Astrocyte (in vitro differentiated cells and primary cell): ENCODE data around the gene IDE. TPM values are rescaled to one million over a fixed set of nuclear protein-coding genes. Genes with fewer than 3 reads are reported as not detected.

Experiments
- DNase-seq: peaks from one replicate; pipeline ENCODE4 v3.0.0-alpha.2; 2010; ENCODE audit warnings: low read depth
- FAIRE-seq: peaks from 2 replicates; lab custom pipeline; 2011; peaks lifted over from hg19 to GRCh38; lab: Jason Lieb, UNC
- H2AFZ ChIP-seq: 2 replicates; pipeline ENCODE4 v1.6.0; 2012; ENCODE audit warnings: low read depth, low read length, inconsistent platforms
- H3K27ac ChIP-seq: 2 replicates; pipeline ENCODE4 v1.5.1; 2011; ENCODE audit warnings: low read depth, low read length, inconsistent platforms
- H3K27me3 ChIP-seq: 2 replicates; pipeline ENCODE4 v1.6.0; 2011; ENCODE audit warnings: low read length, inconsistent platforms; ENCODE audit not compliant: insufficient read depth
- H3K36me3 ChIP-seq: 2 replicates; pipeline ENCODE4 v1.5.1; 2011; ENCODE audit warnings: low read length, inconsistent platforms; ENCODE audit not compliant: insufficient read depth
- H3K4me1 ChIP-seq: 2 replicates; pipeline ENCODE4 v1.5.1; 2011; ENCODE audit warnings: low read length, inconsistent platforms; ENCODE audit not compliant: insufficient read depth
- H3K4me2 ChIP-seq: 2 replicates; pipeline ENCODE4 v1.6.0; 2012; ENCODE audit warnings: low read length, inconsistent platforms
- H3K4me3 ChIP-seq: 2 replicates; pipeline ENCODE4 v1.5.1; 2011; ENCODE audit warnings: low read depth, mild to moderate bottlenecking, low read length, inconsistent platforms; ENCODE audit not compliant: insufficient read depth
- H3K79me2 ChIP-seq: 2 replicates; pipeline ENCODE4 v1.6.0; 2012; ENCODE audit warnings: mild to moderate bottlenecking, low read length, inconsistent platforms; ENCODE audit not compliant: insufficient read depth
- H3K9ac ChIP-seq: 2 replicates; pipeline ENCODE4 v1.6.0; 2012; ENCODE audit warnings: mild to moderate bottlenecking, low read length, inconsistent platforms
- H3K9me3 ChIP-seq: 2 replicates; pipeline ENCODE4 v1.5.1; 2012; ENCODE audit warnings: low read depth, mild to moderate bottlenecking, low read length, inconsistent platforms; ENCODE audit not compliant: insufficient read depth
- H4K20me1 ChIP-seq: 2 replicates; pipeline ENCODE4 v1.6.0; 2012; ENCODE audit warnings: low read length, inconsistent platforms; ENCODE audit not compliant: insufficient read depth
- H3K27ac Mint-ChIP-seq: one replicate; pipeline ENCODE4 v1.8.0; 2021; ENCODE audit warnings: mild to moderate bottlenecking, mixed read lengths; ENCODE audit not compliant: unreplicated experiment
- H3K27me3 Mint-ChIP-seq: one replicate; pipeline ENCODE4 v1.8.0; 2021; ENCODE audit warnings: low read depth, mixed read lengths; ENCODE audit not compliant: unreplicated experiment
- H3K36me3 Mint-ChIP-seq: one replicate; pipeline ENCODE4 v1.8.0; 2021; ENCODE audit warnings: low read depth, mixed read lengths; ENCODE audit not compliant: unreplicated experiment
- H3K4me1 Mint-ChIP-seq: one replicate; pipeline ENCODE4 v1.8.0; 2021; ENCODE audit warnings: low read depth, mixed read lengths; ENCODE audit not compliant: unreplicated experiment
- H3K4me3 Mint-ChIP-seq: one replicate; pipeline ENCODE4 v1.8.0; 2021; ENCODE audit warnings: mild to moderate bottlenecking, moderate library complexity, mixed read lengths; ENCODE audit not compliant: unreplicated experiment
- H3K9me3 Mint-ChIP-seq: one replicate; pipeline ENCODE4 v1.8.0; 2021; ENCODE audit warnings: mild to moderate bottlenecking, mixed read lengths; ENCODE audit not compliant: unreplicated experiment
- EZH2 ChIP-seq: IDR thresholded peaks from 2 replicates; pipeline ENCODE4 v1.6.1; 2012; ENCODE audit warnings: mild to moderate bottlenecking, low read length, inconsistent platforms; ENCODE audit not compliant: insufficient read depth
- total RNA-seq: library from RNA; stranded (reverse); gene quantifications from 2 replicates; pipeline ENCODE4 v1.2.1, GENCODE V29; 2021
- TF ChIP-seq, protein P1 (sequence below): IDR thresholded peaks from 2 replicates; pipeline ENCODE4 v1.5.1; 2011; ENCODE audit warnings: low read depth, mild to moderate bottlenecking, inconsistent platforms, low read length, moderate library complexity; ENCODE audit not compliant: insufficient read depth

The IDE gene
- total RNA-seq, 1 donor from 2014 or later, result 35.9 TPM

DNA sequence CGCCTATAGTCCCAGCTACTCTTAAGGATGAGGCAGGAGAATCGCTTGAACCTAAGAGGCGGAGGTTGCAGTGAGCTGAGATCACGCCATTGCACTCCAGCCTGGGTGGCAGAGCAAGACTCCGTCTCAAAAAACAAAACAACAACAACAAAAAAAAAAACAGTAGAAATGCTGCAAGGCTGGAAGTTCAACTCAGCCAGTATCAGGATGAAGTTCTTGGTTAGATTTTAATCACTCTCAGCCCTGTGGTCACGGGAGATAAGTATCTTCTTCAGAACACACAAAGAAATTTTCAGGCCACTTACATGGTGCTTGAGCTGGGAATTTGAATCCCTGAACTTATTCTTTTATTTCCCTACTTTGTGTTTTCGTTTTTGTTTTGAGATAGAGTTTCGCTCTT, 162.5 kb downstream of the IDE start:
- Mint-ChIP-seq H3K36me3 (no peaks in the 10 kb centered on the region), H3K27ac (no peak overlapping the region), H3K4me3 (no peak overlapping the region), H3K4me1 (no peaks in the 10 kb centered on the region), H3K9me3 (peaks cover 4% of the 10 kb centered on the region), H3K27me3 (peaks cover 9% of the 10 kb centered on the region)
- Histone ChIP-seq H3K27me3 (peaks cover 3% of the 10 kb centered on the region), H2AFZ (no peak overlapping the region), H4K20me1 (no peaks in the 10 kb centered on the region), H3K4me3 (no peak overlapping the region), H3K9ac (no peak overlapping the region), H3K36me3 (no peaks in the 10 kb centered on the region), H3K4me2 (no peak overlapping the region), H3K27ac (no peak overlapping the region), H3K9me3 (no peaks in the 10 kb centered on the region), H3K79me2 (no peaks in the 10 kb centered on the region), H3K4me1 (no peaks in the 10 kb centered on the region)
- FAIRE-seq (no peak), DNase-seq (no peak)
- TF ChIP-seq, protein P1, sequence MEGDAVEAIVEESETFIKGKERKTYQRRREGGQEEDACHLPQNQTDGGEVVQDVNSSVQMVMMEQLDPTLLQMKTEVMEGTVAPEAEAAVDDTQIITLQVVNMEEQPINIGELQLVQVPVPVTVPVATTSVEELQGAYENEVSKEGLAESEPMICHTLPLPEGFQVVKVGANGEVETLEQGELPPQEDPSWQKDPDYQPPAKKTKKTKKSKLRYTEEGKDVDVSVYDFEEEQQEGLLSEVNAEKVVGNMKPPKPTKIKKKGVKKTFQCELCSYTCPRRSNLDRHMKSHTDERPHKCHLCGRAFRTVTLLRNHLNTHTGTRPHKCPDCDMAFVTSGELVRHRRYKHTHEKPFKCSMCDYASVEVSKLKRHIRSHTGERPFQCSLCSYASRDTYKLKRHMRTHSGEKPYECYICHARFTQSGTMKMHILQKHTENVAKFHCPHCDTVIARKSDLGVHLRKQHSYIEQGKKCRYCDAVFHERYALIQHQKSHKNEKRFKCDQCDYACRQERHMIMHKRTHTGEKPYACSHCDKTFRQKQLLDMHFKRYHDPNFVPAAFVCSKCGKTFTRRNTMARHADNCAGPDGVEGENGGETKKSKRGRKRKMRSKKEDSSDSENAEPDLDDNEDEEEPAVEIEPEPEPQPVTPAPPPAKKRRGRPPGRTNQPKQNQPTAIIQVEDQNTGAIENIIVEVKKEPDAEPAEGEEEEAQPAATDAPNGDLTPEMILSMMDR, result no peak
- TF ChIP-seq EZH2, result no peak

DNA sequence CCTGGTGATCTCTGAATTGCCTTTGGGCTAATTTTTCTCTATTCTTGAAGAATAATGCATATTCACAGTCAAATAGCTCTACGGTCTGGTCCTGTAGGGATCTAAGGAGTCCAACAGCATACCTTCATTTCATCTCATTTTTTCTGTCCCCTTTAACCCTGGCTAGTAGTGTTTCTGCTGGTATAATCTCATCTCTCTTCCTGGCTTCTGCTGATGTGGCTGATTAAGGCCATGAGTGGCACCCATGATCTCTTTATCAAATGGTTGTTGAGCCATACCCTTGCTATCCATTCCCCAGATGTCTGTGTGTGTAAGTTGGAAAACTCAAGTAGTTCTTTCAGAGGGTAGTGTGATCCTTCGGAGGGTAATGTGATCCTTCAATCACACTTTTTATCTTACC, 163.4 kb downstream of the IDE start:
- Mint-ChIP-seq H3K4me3 (no peak overlapping the region), H3K27me3 (peaks cover 12% of the 10 kb centered on the region), H3K9me3 (no peaks in the 10 kb centered on the region), H3K4me1 (no peaks in the 10 kb centered on the region), H3K36me3 (no peaks in the 10 kb centered on the region), H3K27ac (no peak overlapping the region)
- H4K20me1 ChIP-seq, result no peaks in the 10 kb centered on the region
- H3K79me2 ChIP-seq, result no peaks in the 10 kb centered on the region
- DNase-seq, result no peak
- TF ChIP-seq, protein P1, result no peak
- TF ChIP-seq EZH2, result no peak
- H3K4me3 ChIP-seq, result no peak overlapping the region
- no peak overlapping the region for H3K9ac ChIP-seq
- no peak overlapping the region for H2AFZ ChIP-seq
- H3K9me3 ChIP-seq, result no peaks in the 10 kb centered on the region
- H3K4me1 ChIP-seq, result no peaks in the 10 kb centered on the region
- H3K4me2 ChIP-seq, result no peak overlapping the region
- no peak overlapping the region for H3K27ac ChIP-seq
- H3K27me3 ChIP-seq, result peaks cover 3% of the 10 kb centered on the region
- no peaks in the 10 kb centered on the region for H3K36me3 ChIP-seq
- FAIRE-seq, result no peak

DNA sequence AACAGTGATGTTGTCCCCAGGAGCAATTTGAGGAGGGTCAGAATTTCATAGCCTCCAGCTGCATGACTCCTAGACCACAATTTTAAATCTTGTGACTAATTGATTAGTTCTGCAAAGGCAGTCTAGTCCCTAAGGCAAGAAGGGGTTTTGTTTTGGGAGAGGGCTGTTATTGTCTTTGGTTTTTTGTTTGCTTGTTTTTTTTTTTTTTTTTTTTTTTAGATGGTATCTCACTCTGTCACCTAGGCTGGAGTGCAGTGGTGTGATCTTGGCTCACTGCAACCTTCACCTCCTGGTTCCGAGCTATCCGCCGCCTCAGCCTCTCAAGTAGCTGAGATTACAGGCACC, 165.9 kb downstream of the IDE start:
- Mint-ChIP-seq H3K9me3 (no peaks in the 10 kb centered on the region), H3K36me3 (no peaks in the 10 kb centered on the region), H3K27ac (no peak overlapping the region), H3K4me1 (no peaks in the 10 kb centered on the region), H3K4me3 (no peak overlapping the region), H3K27me3 (peaks cover 32% of the 10 kb centered on the region)
- Histone ChIP-seq H4K20me1 (no peaks in the 10 kb centered on the region), H3K79me2 (no peaks in the 10 kb centered on the region), H3K27me3 (peaks cover 5% of the 10 kb centered on the region), H3K27ac (no peak overlapping the region), H3K9ac (no peak overlapping the region), H3K4me1 (no peaks in the 10 kb centered on the region), H3K4me3 (no peak overlapping the region), H2AFZ (no peak overlapping the region), H3K4me2 (no peak overlapping the region), H3K36me3 (no peaks in the 10 kb centered on the region), H3K9me3 (no peaks in the 10 kb centered on the region)
- TF ChIP-seq, protein P1, result no peak
- TF ChIP-seq EZH2, result no peak
- DNase-seq (no peak), FAIRE-seq (no peak)
